Measurements from ENCODE around the gene TLR8. TPM values are rescaled to one million over a fixed set of nuclear protein-coding genes. Genes with fewer than 3 reads are reported as not detected.

TLR8 gene
- not detected for total RNA-seq

DNA sequence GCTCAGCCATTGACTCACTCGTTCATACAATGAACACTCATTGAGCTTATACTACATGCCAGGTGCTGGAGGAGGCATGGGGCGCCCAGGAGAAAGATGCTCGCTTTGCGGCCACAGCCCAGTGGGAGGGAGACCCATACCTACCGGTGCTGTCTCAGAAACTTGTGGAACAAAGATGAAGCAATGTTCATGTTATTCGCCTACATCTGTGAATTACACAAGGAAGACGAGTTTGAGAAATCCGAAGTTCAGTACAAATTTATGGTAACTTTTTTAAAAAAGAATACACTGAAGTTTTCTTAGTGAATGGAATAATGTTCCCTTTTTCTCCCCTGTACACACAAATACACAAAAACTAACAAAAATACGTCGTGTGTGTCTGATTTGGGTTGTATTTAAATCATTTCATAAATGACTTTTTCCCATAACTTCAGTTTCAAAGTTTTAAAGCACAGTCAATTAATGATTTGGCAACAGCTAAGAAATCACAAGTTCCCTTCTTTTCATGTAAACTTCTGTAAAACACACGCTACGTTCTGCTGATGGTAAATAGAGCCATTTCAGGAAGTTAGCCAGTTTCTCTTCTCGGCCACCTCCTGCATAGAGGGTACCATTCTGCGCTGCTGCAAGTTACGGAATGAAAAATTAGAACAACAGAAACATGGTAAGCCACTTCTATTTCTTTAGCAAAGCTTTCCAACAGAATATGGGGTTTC is at the start of gene TLR8:
Gene TLR8, plus strand, starts transcription at position 575 of the 716 bp plus-strand sequence. Its CDS starts 87 bp downstream, at position 662.

GRCh38 chrX:12866451-12867377 is 39.7 kb upstream of the TLR8 start, which contains the start of gene TLR7:
TLR7 (plus strand) TSS chrX:12867072; CDS start chrX:12867579, 507 bp downstream.

Other genes starting within 250 kb of the TLR8 start
- gene PRPS2, start 115.2 kb upstream of the TLR8 start, total RNA-seq: 10 to 100 TPM; 74.5 to 76.8 TPM
- under 1 TPM; 0.03 to 0.07 TPM for gene TLR7, start 39.5 kb upstream of the TLR8 start, total RNA-seq
- 1,000 to 10,000 TPM; 8,338 to 8,946 TPM for gene TMSB4X, start 68.5 kb downstream of the TLR8 start, total RNA-seq
- gene FAM9C, start 138.0 kb downstream of the TLR8 start, total RNA-seq: not detected